A549 (cell line): ENCODE results near the gene ZIC1.

Experiments used
- POLR2A ChIP-seq: IDR thresholded peaks from 2 replicates; pipeline ENCODE4 v1.6.1; 2012; ENCODE audit warnings: mild to moderate bottlenecking, low read length
- TF ChIP-seq, protein P1 (sequence below): IDR thresholded peaks from 2 replicates; pipeline ENCODE4 v1.6.1; 2012

GRCh38 chr3:147428754-147429153 is 19.6 kb downstream of the ZIC1 start:
- TF ChIP-seq, protein P1, sequence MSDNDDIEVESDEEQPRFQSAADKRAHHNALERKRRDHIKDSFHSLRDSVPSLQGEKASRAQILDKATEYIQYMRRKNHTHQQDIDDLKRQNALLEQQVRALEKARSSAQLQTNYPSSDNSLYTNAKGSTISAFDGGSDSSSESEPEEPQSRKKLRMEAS: no peak
- no peak for TF ChIP-seq POLR2A
